NCI-H345 treated with DMSO at 0.1 percent for 48 hours (cell line): ENCODE measurements around the gene GSG1L.

Experiments
- DNase-seq: peaks from one replicate; lab custom pipeline; 2025; ENCODE audit not compliant: unreplicated experiment; lab: John Stamatoyannopoulos, UW

GSG1L gene

GRCh38 chr16:28063591-28064061 lies at the start of gene GSG1L:
TSS of gene GSG1L (minus strand) at chr16:28063714. CDS start at chr16:28063424, 290 bp downstream.
- DNase-seq, result no peak

- DNase-seq, result no peak
Observed at GRCh38 chr16:28112908-28113307, 49.4 kb upstream of the GSG1L start.

- DNase-seq, result no peak
Observed at GRCh38 chr16:28110977-28111376, 47.5 kb upstream of the GSG1L start.

- DNase-seq, result no peak
Observed at GRCh38 chr16:28110479-28110878, 47.0 kb upstream of the GSG1L start.

GRCh38 chr16:28110074-28110473 lies 46.6 kb upstream of the GSG1L start:
- no peak for DNase-seq

- DNase-seq, result no peak
Observed at GRCh38 chr16:28108590-28109247, 45.2 kb upstream of the GSG1L start.

- no peak for DNase-seq
Observed at GRCh38 chr16:28107232-28107631, 43.7 kb upstream of the GSG1L start.

GRCh38 chr16:28106467-28107215 lies 43.1 kb upstream of the GSG1L start:
- DNase-seq, result no peak

- DNase-seq, result no peak
Observed at GRCh38 chr16:28105954-28106353, 42.4 kb upstream of the GSG1L start.

- no peak for DNase-seq
Observed at GRCh38 chr16:28105297-28105696, 41.8 kb upstream of the GSG1L start.

- no peak for DNase-seq
Observed at GRCh38 chr16:28104404-28104803, 40.9 kb upstream of the GSG1L start.

- no peak for DNase-seq
Observed at GRCh38 chr16:28103516-28104170, 40.1 kb upstream of the GSG1L start.

- DNase-seq, result no peak
Observed at GRCh38 chr16:28101533-28101890, 38.0 kb upstream of the GSG1L start.

GRCh38 chr16:28100810-28101532 lies 37.5 kb upstream of the GSG1L start:
- no peak for DNase-seq

- DNase-seq, result no peak
Observed at GRCh38 chr16:28098959-28099945, 35.7 kb upstream of the GSG1L start.

- no peak for DNase-seq
Observed at GRCh38 chr16:28098171-28098958, 34.9 kb upstream of the GSG1L start.

- DNase-seq, result no peak
Observed at GRCh38 chr16:28096983-28097899, 33.7 kb upstream of the GSG1L start.

- no peak for DNase-seq
Observed at GRCh38 chr16:28093385-28093725, 29.8 kb upstream of the GSG1L start.
